Lower lobe of right lung (tissue), 2 donors: ENCODE measurements around the gene RFX3. TPM values are rescaled to one million over a fixed set of nuclear protein-coding genes. Genes with fewer than 3 reads are reported as not detected.

ENCODE experiments used
- ATAC-seq, 2 donors: fragments of 200-7000 bp; cut with Tn5 transposase; one replicate each; pipeline ENCODE4 v1.9.1; 2020 to 2022; ENCODE audit warnings: mild to moderate bottlenecking in 2 of 2, moderate library complexity in 2 of 2
- DNase-seq: peaks from one replicate; pipeline ENCODE4 v3.0.0-alpha.2; 2020
- H3K27ac ChIP-seq: fragments of 200-600 bp; one replicate; pipeline ENCODE4 v1.8.0; 2022
- H3K27me3 ChIP-seq: fragments of 200-600 bp; one replicate; pipeline ENCODE4 v1.8.0; 2022; ENCODE audit warnings: low read depth
- H3K36me3 ChIP-seq: fragments of 200-600 bp; one replicate; pipeline ENCODE4 v1.8.0; 2022; ENCODE audit warnings: mild to moderate bottlenecking
- H3K4me1 ChIP-seq: fragments of 200-600 bp; one replicate; pipeline ENCODE4 v1.8.0; 2022
- H3K4me3 ChIP-seq: fragments of 200-600 bp; one replicate; pipeline ENCODE4 v1.8.0; 2022; ENCODE audit warnings: mild to moderate bottlenecking
- H3K9me3 ChIP-seq: fragments of 200-600 bp; one replicate; pipeline ENCODE4 v1.8.0; 2022
- intact Hi-C: fragments of 100-400 bp; cut with DNase I; formaldehyde crosslinking; loops from one replicate; pipeline ENCODE4 v1.11.0; 2022
- total RNA-seq: library from RNA; stranded (reverse); fragmentation: NEBNext Ultra II Directional; extraction: Animal tissue kit (Norgen Biotek cat#: 25700); gene quantifications from one replicate; pipeline ENCODE4 v1.2.1, GENCODE V29; 2021
- TF ChIP-seq, protein P1 (sequence below): fragments of 200-600 bp; IDR thresholded peaks from one replicate; pipeline ENCODE4 v1.8.0; 2022; ENCODE audit warnings: antibody characterized with exemption, mild to moderate bottlenecking
- donor health status: DM: no; HTN: yes; CAD: no; lungs with severe emphysema.

RFX3 gene
- total RNA-seq, 1 donor from 2014 or later: 25.4 TPM

DNA sequence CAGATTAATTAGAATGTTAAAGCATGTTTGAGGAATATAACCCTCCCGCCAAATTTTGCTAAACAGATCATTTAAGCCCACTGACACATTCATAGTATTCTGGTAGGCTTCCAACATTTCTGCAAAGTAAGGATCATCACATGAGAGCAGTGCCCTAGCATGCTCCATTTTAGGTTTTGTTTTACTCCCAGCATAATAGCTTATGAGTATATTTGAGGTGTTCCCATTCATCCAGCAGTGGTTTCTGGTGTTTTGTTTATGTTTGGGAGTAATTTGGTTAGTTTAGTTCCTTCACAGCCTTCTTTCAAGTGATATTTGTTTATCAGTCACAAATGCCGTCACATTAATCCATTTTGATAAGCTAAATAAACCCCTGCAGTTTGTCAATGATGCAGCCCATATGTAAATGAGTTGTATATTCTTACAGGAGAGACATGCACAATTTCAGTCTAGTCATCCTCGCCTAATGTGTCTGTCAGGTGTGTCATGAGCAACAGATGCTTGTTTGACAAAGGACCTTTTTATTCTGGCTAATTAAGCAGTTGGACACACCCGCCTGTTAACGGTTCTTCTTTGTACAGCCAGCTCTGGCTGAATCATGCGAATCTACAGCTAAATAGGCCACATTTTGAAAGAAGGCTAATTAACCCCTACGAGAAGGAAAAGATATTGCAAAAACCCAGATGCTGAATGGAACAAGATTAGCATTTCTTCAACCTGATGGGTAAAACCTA is 124.4 kb downstream of the RFX3 start:
- no peak for DNase-seq
- intact Hi-C loops: no loop called here

DNA sequence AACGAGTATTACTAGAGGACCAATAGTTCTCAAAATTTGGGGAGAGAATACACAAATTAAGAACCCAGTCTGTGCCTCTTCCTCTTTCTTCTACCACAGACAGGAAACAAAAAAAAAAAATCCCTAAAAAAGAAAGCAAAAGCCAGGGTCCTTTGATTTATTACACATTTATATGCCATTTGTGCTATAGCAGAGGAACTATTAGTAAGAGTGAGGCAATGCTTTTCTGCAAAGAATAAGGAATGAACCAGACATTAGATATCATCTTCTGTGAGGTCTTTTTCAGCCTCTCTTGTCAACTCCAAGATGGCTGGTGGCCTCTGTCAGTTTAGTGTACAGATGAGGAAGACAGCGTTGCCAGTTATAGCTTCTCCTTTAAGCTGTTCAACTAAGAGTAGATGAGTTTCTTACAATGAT is 127.6 kb downstream of the RFX3 start:
- no peaks in the 10 kb centered on the region for H3K9me3 ChIP-seq
- intact Hi-C loops: no loop called here
- no peaks in the 10 kb centered on the region for H3K4me1 ChIP-seq
- DNase-seq (no peak), ATAC-seq (peak; percentile 39 to 62)
- H3K36me3 ChIP-seq: peaks cover 15% of the 10 kb centered on the region
- no peak overlapping the region for H3K4me3 ChIP-seq
- no peaks in the 10 kb centered on the region for H3K27me3 ChIP-seq
- TF ChIP-seq, protein P1, sequence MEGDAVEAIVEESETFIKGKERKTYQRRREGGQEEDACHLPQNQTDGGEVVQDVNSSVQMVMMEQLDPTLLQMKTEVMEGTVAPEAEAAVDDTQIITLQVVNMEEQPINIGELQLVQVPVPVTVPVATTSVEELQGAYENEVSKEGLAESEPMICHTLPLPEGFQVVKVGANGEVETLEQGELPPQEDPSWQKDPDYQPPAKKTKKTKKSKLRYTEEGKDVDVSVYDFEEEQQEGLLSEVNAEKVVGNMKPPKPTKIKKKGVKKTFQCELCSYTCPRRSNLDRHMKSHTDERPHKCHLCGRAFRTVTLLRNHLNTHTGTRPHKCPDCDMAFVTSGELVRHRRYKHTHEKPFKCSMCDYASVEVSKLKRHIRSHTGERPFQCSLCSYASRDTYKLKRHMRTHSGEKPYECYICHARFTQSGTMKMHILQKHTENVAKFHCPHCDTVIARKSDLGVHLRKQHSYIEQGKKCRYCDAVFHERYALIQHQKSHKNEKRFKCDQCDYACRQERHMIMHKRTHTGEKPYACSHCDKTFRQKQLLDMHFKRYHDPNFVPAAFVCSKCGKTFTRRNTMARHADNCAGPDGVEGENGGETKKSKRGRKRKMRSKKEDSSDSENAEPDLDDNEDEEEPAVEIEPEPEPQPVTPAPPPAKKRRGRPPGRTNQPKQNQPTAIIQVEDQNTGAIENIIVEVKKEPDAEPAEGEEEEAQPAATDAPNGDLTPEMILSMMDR: no peak
- peak overlapping the region; percentile 39 for H3K27ac ChIP-seq

More for the DNA sequence above, 124.4 kb downstream of the RFX3 start:
- TF ChIP-seq, protein P1: no peak
- Histone ChIP-seq H3K27me3 (no peaks in the 10 kb centered on the region), H3K27ac (no peak overlapping the region), H3K36me3 (no peaks in the 10 kb centered on the region), H3K4me1 (no peaks in the 10 kb centered on the region), H3K9me3 (no peaks in the 10 kb centered on the region), H3K4me3 (no peak overlapping the region)
- no peak for ATAC-seq

DNA sequence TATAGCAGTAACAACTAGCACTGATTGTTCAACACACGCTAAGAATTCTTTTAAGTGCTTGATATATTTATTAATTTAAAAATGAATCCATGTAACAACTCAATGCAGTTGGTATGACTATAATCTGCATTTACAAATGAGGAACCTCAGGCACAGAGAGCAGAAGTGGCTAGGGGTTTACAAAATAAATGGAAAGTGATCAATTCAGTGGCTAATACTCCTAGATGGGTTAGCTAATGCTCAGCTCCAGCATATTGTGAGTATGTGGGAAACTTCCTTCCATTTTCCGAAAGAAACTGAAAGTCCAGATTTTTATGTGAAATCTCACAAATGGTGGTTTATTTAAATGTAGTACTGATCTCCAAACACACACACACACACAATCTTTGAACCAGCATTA is 128.0 kb downstream of the RFX3 start:
- DNase-seq (no peak), ATAC-seq (no peak)
- TF ChIP-seq, protein P1: no peak
- Histone ChIP-seq H3K4me3 (no peak overlapping the region), H3K27me3 (no peaks in the 10 kb centered on the region), H3K4me1 (no peaks in the 10 kb centered on the region), H3K9me3 (no peaks in the 10 kb centered on the region), H3K27ac (peak overlapping the region; percentile 39), H3K36me3 (peaks cover 15% of the 10 kb centered on the region)
- intact Hi-C loops: no loop called here

DNA sequence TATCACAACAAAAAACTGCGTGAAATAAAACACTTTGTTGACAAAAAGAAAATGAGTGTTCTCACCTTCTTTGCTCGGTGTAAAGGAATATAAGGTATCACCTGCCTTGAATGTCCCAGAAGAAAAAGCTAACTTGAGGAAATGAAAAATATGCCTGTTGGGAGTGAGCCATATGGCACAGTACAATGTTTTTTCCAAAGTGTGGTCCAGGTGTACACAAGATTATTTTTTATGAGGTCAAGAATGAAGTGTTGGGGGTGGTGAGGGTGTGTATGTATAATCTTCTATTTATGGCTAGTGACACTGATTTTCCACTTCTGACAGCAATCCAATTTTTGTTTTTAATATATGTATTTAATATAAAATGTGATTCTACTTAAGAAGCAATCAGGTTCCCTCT is 134.4 kb downstream of the RFX3 start:
- DNase-seq (no peak), ATAC-seq (no peak)
- Histone ChIP-seq H3K36me3 (peaks cover 15% of the 10 kb centered on the region), H3K27me3 (no peaks in the 10 kb centered on the region), H3K4me3 (no peak overlapping the region), H3K27ac (no peak overlapping the region), H3K9me3 (no peaks in the 10 kb centered on the region), H3K4me1 (no peaks in the 10 kb centered on the region)
- intact Hi-C loops: no loop called here
- TF ChIP-seq, protein P1: no peak

DNA sequence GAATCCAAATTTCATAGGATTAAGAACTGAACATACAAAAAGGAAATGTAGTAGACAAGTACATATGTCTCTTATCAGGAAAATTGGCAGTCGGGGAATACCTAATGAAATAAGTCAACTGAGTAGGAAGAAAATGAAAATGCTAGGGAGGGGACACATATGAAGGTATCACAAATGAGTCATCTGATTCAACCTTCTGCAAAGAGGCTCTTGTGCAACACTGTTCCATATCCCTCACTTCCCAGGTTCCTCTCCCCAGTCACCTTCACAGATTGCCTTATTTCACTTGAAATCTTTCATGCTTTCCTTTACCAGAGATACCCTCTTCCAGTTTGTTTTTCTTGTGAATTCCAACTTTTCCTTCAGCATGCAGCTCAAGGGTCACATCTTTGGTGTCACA is 139.0 kb downstream of the RFX3 start:
- TF ChIP-seq, protein P1: no peak
- H3K4me3 ChIP-seq: no peak overlapping the region

More for the DNA sequence above, 139.0 kb downstream of the RFX3 start:
- Histone ChIP-seq H3K27me3 (no peaks in the 10 kb centered on the region), H3K27ac (no peak overlapping the region), H3K4me1 (no peaks in the 10 kb centered on the region), H3K36me3 (no peaks in the 10 kb centered on the region), H3K9me3 (no peaks in the 10 kb centered on the region)
- intact Hi-C loops: no loop called here
- DNase-seq (no peak), ATAC-seq (no peak)
